ENCODE measurements around the gene TMEM120B.
A peak's percentile ranks its signal among the peaks of the same experiment; 100 is the strongest.
"Not testable (repeated sequence)": the region's sequence is repeated elsewhere in the genome, so short reads cannot be mapped to it uniquely, and the experiment has no call there.

TMEM120B gene

GRCh38 chr12:121776190-121777098 is 63.9 kb downstream of the TMEM120B start:
- DNase-seq = peak; percentile 49 to 56

GRCh38 chr12:121778567-121779421 is 66.2 kb downstream of the TMEM120B start:
- no peak for DNase-seq

GRCh38 chr12:121779422-121779895 is 66.9 kb downstream of the TMEM120B start:
- no peak for DNase-seq

GRCh38 chr12:121780429-121780828 is 67.9 kb downstream of the TMEM120B start:
- DNase-seq = no peak

GRCh38 chr12:121781484-121781997 is 69.0 kb downstream of the TMEM120B start:
- DNase-seq = no peak

GRCh38 chr12:121781998-121782979 is 69.7 kb downstream of the TMEM120B start:
- DNase-seq = no peak

GRCh38 chr12:121783766-121784165 is 71.2 kb downstream of the TMEM120B start:
- no peak for DNase-seq

- no peak for DNase-seq
Measured at GRCh38 chr12:121784460-121784859, 71.9 kb downstream of the TMEM120B start.

GRCh38 chr12:121786440-121786825 is 73.9 kb downstream of the TMEM120B start:
- DNase-seq = no peak

GRCh38 chr12:121787063-121788025 is 74.8 kb downstream of the TMEM120B start:
- no peak for DNase-seq

GRCh38 chr12:121788176-121788818 is 75.7 kb downstream of the TMEM120B start:
- no peak for DNase-seq

GRCh38 chr12:121789233-121789781 is 76.8 kb downstream of the TMEM120B start:
- DNase-seq = peak; percentile 74 to 77

GRCh38 chr12:121789800-121790728 is 77.5 kb downstream of the TMEM120B start:
- DNase-seq = peak; percentile 97 to 99

- not testable (repeated sequence) for DNase-seq
Measured at GRCh38 chr12:121790785-121791184, 78.2 kb downstream of the TMEM120B start.

GRCh38 chr12:121791671-121792551 is 79.4 kb downstream of the TMEM120B start:
- no peak for DNase-seq

GRCh38 chr12:121792607-121793439 is 80.3 kb downstream of the TMEM120B start:
- DNase-seq = peak; percentile 24 to 31

- peak; percentile 72 to 73 for DNase-seq
Measured at GRCh38 chr12:121793440-121793837, 80.9 kb downstream of the TMEM120B start, which contains the start of gene RHOF. Gene RHOF (minus strand): TSS chr12:121793688. CDS start chr12:121793633, 55 bp downstream.
